HG02885 (cell line): ENCODE results near the gene ECEL1.

Experiments used
- ATAC-seq: cut with Tn5 transposase; IDR thresholded peaks from one replicate; pipeline ENCODE4 v1.9.1; 2021; ENCODE audit warnings: mild to moderate bottlenecking; ENCODE audit not compliant: unreplicated experiment, poor library complexity

ECEL1 gene

DNA sequence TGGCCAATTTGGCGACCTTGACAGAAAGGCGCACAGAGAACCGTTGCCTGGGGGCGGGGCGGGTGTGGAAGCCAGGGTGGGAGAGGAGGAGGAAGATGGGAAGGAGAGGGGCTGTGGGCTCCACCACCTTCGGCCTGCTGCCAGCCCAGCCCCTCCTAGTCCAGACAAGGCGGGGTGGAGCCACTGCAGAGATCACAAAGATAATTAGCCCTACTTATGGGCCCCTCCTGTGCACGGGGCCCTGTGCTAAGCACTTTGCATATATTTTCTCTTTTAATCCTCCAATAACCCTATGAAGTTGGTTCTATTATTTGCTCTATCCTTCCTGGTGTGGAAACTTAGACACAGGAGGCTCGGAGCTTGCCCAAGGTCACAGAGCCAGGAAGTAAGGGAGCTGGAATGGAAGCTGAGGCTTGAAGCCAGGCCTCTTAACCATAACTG is 13.7 kb upstream of the ECEL1 start:
- ATAC-seq = no peak

DNA sequence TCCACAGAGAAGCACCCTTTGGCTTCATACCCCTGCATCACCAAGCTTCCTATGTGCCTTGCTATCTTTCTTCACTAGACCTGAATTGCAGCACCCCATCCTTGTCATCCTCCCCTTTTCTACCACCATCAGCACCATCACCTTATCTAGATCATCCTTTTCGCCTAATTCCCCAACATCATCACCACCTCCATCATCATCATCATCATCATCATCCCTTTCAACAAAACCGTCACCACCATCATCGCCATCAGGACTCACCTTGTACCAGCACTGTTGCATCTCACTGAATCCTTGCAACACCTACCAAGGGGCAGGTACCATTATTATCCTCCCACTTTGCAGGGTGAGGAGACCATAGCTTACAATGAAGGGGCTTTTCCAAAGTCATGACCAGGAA is 10.8 kb upstream of the ECEL1 start:
- no peak for ATAC-seq

DNA sequence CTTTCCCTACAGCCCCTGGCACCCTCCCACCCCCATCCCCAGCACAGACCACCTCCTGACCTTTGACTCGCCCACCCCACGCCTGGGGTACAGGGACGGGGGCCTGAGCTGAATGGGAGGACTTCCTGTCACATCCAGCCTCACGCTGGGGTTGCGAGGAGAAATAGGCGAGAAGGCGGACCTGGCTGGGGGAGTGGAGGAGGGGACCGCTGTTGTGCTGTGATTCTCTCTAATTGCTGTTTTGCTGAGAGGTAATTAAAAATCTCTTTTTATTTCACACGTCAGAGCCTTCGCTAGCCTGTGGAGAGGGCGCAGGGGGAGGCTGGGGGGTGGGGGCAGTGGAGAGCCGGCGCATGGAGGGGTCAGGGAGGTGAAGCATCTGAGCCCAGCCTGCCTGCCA is 9.7 kb upstream of the ECEL1 start:
- ATAC-seq = no peak

DNA sequence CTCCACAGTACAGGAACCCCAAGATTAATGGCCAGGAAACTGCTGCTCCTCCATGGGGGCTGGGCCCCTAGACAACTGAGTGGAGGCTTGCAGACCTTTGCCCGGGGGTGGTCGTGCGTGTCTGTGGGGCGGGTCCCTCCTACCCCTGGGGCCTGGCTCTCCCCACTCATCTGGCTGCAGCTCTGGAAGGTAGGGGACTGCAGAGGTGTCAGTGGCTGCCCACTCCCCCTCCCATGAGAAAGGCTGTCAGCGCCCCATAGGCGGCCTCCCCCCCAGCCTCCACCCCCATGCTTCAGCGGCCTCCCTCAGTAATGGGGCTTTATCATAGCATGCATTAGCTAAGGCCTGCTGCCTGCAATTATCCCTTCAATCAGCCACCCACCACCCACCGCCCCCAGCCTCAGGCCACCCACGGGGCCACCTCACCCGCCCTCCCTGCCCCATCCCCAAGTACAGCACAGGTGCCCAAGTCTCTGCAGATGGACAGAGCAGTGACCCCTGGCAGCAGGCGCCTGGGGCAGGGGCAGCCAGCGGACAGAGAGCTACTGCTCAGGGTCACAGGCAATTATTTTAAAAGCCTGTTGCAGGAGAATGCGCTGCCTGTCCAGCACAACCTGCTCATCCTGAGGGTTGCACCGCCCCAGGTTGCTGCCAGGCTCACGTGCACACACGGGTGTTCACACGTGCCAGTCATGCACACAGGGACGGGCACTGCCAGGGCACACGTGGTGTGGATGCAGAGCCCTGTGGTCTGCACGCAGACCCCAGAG is 9.1 kb upstream of the ECEL1 start:
- ATAC-seq = no peak

DNA sequence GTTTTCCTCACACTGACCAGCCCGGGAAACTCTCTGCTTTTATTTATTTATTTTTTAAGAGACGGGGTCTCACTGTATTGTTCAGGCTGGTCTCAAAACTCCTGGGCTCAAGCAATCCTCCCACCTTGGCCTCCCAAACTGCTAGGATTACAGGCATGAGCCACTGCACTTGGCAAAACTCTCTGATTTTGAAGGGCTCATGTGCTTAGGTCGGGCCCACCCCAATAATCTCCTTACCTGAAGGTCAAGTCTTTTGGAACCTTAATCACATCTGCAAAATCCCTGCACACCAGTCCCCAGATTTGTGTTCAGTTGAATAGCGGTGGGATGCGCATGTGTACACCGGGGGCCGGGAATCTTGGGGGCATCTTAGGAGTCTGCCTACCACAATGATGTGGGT is 7.7 kb upstream of the ECEL1 start:
- ATAC-seq = no peak

DNA sequence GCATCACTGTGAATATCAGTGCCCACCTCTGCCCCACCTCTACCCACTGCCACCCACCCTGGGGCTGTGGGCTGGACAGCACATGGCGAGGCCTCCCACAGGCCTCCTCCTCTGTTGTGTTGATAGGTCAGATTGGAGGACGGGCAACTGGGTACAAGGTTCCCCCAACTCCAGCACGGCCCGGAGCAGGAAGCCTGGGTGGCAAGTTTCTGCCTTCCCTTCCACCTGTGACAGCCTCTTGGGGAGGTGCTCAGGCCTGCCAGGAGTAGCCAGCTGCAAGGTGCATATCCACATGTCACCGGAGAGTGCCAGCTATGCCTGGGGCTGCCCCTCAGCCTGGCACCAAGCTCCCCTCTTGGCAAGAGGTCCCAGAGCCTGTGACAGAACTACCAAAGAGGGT is 6.9 kb upstream of the ECEL1 start:
- no peak for ATAC-seq

DNA sequence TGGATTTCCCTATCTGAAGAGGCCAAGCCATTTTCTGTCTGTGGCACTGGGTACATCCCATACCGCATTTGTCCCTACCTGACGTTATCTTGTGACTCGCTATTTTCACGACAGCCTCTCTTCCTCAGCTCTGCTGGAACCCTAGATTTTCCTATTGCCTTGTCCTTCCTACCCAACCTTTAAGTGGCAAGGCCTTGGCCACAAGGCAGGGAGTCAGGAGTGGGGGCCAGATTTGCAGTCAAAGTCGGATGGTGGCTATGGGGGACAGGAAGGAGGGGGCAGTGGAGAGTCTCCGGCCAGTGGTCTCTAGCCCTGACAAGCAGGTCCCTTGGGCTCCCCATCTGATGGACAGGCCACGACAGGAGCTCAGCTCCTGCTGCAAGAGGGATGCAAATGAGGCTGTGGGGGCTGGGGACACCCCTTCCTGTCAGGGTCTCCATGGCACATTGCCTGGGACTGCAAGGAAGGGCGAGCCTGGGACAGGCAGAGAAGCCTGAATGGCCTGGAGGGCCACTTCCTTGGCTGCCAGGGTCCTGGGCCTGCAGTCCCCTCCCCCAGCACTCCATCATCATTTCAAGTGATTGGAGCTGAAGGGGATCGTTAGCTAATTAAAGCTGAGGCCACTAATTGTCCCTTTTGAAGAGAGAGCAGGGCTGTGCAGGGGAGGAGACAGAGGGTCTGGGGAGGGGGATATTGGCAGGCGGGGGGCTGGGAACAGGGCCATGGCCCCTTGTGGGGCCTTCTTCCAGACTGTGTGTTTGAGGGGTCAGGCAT is 6.3 kb upstream of the ECEL1 start:
- ATAC-seq = no peak

DNA sequence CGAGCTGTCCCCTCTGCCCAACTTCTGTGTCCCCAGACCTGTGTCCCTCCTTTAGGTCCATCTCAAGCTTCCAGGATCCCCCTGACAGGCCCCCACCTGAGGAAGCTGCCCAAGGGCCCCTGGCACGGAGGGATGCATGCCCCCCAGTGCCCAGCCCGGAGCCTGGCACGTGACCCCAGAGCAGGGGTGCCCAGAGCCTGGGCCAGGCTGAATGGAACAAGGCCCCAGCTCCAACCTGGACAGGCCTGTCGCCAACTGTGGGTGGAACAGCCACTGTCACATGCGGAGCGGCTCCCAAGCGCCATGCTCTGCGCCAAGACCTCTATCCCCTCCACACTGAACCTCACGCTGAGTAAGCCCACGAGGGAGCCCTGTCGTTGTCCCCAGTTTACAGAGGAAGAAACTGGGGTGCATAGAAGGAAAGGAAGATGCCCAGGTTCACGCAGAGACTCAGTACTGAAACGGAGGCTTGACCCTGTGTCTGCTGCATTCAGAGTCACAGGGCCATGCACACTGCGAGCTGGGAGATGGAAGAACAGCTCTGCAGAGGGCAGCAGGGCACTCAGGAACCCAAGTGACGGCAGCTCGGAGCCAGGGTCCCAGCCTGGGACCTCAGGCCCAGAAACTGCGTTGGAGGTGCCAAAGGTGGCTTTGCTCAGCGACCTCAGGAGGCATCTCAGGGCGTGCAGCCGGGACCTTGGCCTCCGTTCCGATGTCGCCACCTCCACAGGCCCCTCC is 5.5 kb upstream of the ECEL1 start:
- no peak for ATAC-seq

DNA sequence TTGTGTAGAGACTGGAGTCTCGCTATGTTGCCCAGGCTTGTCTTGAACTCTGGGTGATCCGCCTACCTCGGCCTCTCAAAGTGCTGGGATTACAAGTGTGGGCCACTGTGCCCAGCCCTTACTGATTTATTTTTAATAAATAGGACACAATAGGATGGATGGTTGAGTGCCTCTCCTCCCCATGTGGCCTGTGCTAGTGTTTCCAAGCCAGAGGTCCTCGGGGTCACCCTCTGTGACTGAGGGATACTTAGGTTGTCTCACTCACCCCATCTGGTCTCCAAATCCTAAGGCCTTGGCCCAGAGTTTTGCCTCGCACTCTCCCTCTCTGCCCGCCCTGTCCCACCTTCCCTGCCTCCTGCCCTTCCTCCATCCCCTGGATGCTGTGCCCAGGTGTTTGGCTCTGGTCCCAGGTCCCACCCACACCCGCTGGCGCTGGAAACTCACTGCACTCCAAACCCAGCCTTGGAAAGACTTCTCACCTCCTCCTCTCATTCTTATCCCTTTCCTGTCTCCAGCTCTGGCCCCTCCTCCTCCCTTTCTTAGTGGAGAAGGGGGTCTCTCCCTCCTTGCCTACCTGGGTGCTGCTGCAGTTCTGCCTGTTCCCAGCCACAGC is 4.7 kb upstream of the ECEL1 start:
- no peak for ATAC-seq

DNA sequence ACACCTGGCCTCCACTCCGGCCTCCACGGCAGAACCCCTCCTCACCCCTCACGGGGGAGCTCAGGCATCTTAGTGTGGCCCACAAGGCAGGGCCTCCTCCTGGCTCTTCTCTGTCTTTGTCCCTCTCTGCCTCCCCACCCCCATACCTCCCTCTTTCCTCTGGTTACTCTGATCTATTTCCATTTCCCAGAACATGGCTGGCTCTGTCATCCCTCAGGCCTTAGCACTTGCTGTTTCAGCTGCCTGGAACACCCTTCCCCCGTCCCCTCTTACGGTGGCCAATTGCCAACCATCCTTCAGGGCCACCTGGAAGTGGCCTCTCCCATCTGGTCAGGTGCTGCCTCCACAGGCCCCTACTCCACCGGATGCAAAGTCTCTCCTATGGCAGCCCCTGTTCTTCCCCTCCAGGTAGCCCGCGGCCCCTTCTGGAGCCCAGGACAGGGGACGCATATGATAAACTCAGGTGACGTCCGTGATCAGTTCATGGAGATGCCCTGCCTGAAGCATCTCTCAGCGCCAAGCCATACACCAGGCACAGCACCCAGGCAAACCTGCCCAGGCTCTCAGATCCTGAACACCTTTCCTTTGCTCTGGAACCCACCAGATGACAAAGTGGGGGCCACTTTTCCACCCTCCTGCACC is 3.6 kb upstream of the ECEL1 start:
- ATAC-seq = no peak

DNA sequence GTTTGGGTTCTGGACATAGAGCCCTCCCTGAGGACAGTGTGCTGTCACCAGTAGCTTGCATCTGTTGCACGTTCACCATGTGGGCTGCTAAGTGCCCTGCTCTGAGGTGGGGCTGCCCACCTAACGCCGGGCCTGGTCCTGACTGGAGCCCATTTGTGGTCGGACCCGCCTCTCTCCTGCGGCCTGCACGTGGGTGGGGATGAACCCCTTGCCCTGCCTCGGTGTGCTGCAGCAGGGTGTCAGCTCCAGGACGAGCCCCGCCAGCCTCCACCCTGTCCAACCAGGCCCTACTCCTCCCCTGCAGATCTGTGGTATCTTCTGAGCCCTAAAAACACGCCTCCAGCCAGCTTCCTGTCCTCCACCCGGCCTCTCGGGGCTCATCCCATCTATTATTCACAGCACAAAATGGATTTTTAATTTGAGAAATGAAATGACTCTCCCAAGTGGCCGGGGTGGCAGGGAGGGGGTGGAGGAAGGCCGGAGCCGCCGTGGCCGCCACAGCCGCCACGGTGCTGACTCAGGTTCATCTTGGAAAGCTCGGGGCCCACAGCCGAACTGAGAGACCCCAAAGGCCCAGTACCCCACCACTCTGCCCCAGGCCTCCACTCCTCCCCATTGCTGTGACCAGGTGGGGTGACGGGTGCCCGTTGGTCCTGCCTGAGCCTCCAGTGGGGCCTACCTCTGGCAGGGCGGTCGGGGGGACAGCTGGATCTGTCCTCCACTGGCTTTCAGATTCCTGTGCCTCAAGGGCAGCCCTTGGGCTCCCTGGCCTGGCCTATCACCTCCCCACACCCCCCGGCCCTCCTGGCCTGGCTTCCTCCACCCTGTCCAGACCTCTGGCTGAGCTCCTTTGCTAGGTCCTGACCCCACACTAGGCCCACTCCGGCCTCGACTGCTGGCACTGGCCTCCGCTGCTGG is 2.8 kb upstream of the ECEL1 start:
- no peak for ATAC-seq

DNA sequence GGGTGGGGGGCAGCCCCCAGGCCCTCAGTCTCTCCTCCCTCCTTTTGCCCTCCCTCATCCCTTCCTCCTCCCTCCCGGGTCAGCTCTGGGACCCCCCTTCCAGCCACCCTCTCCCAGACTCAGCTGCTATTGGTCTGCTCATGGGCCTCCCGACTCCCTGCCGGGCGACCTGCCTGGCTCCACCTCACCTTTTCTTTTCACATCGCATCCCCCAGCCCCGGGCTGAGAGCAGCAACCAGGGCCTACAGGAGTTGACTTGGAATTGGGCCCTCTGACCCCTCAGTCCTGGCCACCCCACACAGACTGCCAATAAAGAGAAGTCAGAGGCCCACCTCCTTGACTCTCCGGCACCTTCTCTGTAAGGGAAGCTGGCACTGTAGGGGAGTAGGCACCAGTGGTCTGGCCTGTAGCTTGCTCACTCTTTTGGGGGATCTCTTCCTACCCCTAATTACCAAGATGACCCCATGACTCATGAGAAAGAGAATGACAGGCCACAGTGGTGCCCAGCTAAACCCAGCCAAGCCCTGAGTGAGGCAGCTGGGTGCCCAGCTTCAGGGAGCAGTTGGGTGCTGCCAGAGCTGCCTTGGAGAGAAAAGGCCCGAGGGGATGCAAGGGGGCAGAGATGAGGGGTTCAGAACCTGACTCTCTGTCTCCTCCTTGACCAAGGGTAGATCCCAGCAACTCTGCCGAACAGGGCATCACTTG is 2.0 kb upstream of the ECEL1 start:
- ATAC-seq = no peak

DNA sequence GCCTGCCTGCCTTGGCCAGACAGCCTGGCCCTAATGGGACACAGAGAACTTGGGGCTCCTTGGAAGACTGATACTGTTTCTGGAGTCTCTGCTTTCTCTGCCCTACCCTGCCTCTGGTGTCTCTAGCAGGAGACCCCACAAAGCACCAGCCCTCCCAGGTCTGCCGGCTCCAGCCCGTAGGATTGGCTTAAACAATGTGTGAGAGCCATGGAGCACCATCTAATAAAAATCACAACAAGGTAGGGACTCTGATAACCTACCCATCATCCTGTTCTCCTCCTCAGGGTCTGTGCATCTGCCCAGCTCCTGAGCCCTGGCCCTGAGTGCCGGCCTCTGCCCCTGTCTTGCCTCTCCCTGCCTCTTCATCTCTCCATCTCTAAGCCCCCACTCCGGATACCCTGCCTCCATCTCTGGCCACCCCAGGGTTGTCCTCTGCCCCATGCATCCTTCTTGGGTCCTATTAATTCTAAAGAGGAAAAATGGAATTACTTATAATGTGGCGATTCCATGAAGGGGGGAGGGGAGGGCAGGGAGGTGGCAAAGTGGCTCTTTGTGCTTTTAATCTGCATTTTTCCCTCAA is 1.2 kb upstream of the ECEL1 start:
- no peak for ATAC-seq

DNA sequence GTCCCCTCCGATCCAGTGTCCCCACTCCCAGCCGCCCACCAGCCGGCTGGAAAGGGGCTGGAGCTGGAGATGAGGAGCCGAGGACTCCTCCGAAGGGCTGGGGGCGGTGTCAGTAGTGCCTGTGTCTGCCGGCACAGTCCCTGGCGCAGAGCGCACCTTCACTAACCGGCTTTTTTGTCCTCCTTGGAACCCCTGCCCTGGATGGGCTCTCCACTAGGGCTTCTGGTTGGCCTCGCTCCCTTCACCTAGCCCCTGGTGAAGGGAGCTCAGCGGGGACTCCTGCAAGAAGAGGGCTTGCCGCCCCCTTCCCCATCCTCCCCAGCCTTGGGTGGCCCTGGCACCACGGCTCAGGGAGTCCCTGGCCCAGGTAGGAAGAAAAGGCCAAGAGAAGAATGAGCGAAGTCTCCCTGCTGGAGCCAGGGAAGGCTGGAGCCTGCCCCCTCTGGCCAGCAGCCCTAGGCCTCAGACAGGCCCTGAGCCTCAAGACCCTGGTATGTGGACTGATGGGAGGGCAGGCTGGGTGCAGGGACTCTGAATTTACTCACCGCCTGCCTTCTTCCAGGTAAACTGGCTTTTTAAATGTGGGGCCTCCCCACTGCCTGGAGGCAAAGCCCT is 570 bp upstream of the ECEL1 start:
- ATAC-seq = no peak

DNA sequence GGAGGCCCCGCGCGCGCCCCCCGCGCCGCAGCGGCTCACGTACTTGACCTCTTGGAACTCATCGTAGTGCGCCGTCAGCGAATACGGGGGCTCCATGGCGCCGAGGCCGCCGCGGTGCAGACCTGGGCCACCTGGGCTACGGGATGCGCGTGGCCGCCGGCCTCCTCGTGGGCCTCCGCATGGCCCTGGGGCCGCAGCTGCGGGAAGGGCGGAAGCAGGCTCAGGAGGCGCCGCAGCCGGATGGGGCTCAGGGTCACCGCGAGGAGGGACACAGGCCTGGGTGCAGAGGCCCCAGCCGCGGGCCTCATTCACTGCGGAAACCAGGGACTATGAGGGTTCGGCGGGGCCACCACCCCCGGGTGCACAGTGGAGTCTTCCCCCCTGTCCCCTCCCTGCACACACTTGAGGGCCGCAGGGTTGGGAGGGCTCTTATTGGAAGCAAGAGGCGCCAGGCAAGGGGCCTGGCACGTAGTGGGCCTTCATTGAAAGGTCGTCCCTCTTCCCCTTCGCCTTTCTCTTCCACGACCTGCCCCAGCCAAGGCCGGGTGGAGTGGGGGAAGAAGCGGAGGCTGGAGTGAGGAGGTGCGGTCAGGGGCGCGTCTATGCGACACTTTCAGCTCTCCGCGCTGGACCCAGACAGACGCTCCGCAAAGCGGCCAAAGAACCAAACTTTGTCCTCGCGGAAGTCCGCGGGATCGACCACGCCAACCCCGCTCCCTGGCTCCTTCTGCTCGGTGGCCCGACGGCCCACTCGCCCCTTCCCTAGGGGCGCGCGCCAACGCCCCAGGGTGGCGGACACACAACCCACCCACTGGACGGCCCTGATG is 863 bp downstream of the ECEL1 start:
- no peak for ATAC-seq

DNA sequence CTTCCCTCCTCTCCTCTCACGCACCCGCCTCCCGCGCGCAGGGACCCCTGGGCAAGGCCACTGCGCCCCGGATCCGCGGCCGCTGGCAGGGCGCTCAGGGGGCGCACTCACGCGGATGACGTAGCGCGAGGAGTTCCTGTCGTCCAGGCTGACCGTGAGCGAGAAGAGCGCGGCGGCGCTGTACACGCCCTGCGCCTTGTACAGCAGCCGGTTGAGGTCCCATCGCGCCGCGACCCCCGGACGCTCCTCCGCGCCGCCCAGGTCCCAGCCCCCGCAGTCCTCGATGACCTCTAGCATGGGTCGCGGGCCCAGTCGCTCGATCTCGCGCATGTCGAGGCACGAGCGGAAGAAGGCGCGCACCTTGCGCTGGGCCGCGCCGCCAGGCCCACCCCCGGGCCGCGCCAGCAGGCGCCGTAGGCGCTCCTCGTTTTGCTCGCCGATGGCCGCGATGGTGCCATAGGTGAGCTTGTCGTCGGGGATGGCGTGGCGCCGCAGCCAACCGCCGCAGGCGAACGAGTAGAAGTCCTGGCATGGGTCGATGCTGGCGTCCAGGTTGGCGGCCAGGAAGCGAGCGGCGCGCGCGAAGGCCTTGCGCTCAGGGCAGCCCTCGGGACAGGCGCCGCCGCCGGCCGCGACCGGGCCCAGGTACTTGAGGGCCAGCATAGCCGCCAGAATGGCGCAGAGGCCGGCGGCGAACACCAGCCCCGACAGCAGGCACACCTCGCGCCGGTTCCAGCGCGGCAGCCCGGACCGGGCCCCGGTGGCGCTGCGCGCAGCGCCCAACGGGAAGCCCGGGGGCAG is 1.7 kb downstream of the ECEL1 start:
- no peak for ATAC-seq
